ENCODE data around the gene GARIN5A. TPM values are rescaled to one million over a fixed set of nuclear protein-coding genes. Genes with fewer than 3 reads are reported as not detected.
"Not testable (repeated sequence)": the region's sequence is repeated elsewhere in the genome, so short reads cannot be mapped to it uniquely, and the experiment has no call there.

GARIN5A gene
- total RNA-seq, 1 experiment from 2014 or later, result 8.2 TPM

GRCh38 chr19:50444059-50444458, 32.6 kb downstream of the GARIN5A start (continued):
- TF ChIP-seq ZNF317 (CRISPR knock-in tag; IDR thresholded peaks at IDR 0.05; ENCODE audit: borderline replicate concordance, low read depth) (no peak), ETV6 (CRISPR knock-in tag; IDR thresholded peaks at IDR 0.05) (no peak), USF2 (CRISPR knock-in tag; IDR thresholded peaks at IDR 0.05) (no peak), ERG (CRISPR knock-in tag; IDR thresholded peaks at IDR 0.05) (no peak), NR1H2 (CRISPR knock-in tag; IDR thresholded peaks at IDR 0.05) (no peak), ZBTB43 (CRISPR knock-in tag; IDR thresholded peaks at IDR 0.05) (no peak), ZNF281 (CRISPR knock-in tag; IDR thresholded peaks at IDR 0.05) (no peak), GABPB1 (CRISPR knock-in tag; IDR thresholded peaks at IDR 0.05) (no peak)

GRCh38 chr19:50439130-50439529, 37.5 kb downstream of the GARIN5A start:
- H3K4me1 Mint-ChIP-seq; H3K36me3 Mint-ChIP-seq; POLR2A ChIA-PET; CTCF ChIA-PET; H3K27ac Mint-ChIP-seq; DNase-seq (ENCODE audit: low spot score); H3K4me3 Mint-ChIP-seq; ATAC-seq; H3K9me3 Mint-ChIP-seq: not testable (repeated sequence)
- H3K27me3 Mint-ChIP-seq (ENCODE audit: low read depth), result peaks cover 28% of the 10 kb centered on the region

GRCh38 chr19:50437862-50438449, 38.7 kb downstream of the GARIN5A start:
- no peaks in the 10 kb centered on the region for H3K36me3 Mint-ChIP-seq
- DNase-seq (ENCODE audit: low spot score), result no peak
- ChIA-PET POLR2A (interaction anchor here (0.6 kb wide), 1 partner anchor 39 kb away, joined by 3 read pairs; no protein-coding TSS in a partner anchor), CTCF (interaction anchor here (0.7 kb wide), 1 partner anchor 28 kb away, joined by 3 read pairs; no protein-coding TSS in a partner anchor)
- no peaks in the 10 kb centered on the region for H3K9me3 Mint-ChIP-seq
- H3K27me3 Mint-ChIP-seq (ENCODE audit: low read depth), result peaks cover 24% of the 10 kb centered on the region
- peaks cover 10% of the 10 kb centered on the region for H3K4me1 Mint-ChIP-seq
- H3K27ac Mint-ChIP-seq, result no peak overlapping the region
- no peak overlapping the region for H3K4me3 Mint-ChIP-seq
- no peak for ATAC-seq
- TF ChIP-seq ESRRA (CRISPR knock-in tag; IDR thresholded peaks at IDR 0.05; ENCODE audit: borderline replicate concordance) (no peak), SP1 (CRISPR knock-in tag; conservative IDR thresholded peaks at IDR 0.05) (no peak), FOXP4 (CRISPR knock-in tag; IDR thresholded peaks at IDR 0.05) (no peak), RELA (CRISPR knock-in tag; IDR thresholded peaks at IDR 0.05; ENCODE audit: borderline replicate concordance) (no peak), ZNF425 (CRISPR knock-in tag; conservative IDR thresholded peaks at IDR 0.05) (no peak), RORB (CRISPR knock-in tag; IDR thresholded peaks at IDR 0.05) (no peak), GRHL2 (CRISPR knock-in tag; IDR thresholded peaks at IDR 0.05; ENCODE audit: insufficient replicate concordance, severe bottlenecking) (no peak), USF1 (CRISPR knock-in tag; IDR thresholded peaks at IDR 0.05) (no peak), SMAD3 (CRISPR knock-in tag; IDR thresholded peaks at IDR 0.05; ENCODE audit: borderline replicate concordance) (no peak), ZNF232 (CRISPR knock-in tag; IDR thresholded peaks at IDR 0.05) (no peak), CDX4 (CRISPR knock-in tag; IDR thresholded peaks at IDR 0.05; ENCODE audit: borderline replicate concordance) (no peak), CBFB (CRISPR knock-in tag; IDR thresholded peaks at IDR 0.05; ENCODE audit: low read depth) (no peak), ZNF317 (CRISPR knock-in tag; IDR thresholded peaks at IDR 0.05; ENCODE audit: borderline replicate concordance, low read depth) (no peak)

All from WTC11 (cell line).